GM12878 (cell line): ENCODE results near the gene AMN1. TPM values are rescaled to one million over a fixed set of nuclear protein-coding genes. Genes with fewer than 3 reads are reported as not detected.

ENCODE experiments used
- CEBPB ChIP-seq, 2 experiments: fragments of 150-350 bp in 1 of 2; IDR thresholded peaks; 2 replicates each; pipeline ENCODE4 v1.6.1; 2012 to 2014; ENCODE audit warnings: low read depth in 2 of 2, low read length in 2 of 2, borderline replicate concordance in 1 of 2, inconsistent platforms in 1 of 2
- EGR1 ChIP-seq, 2 experiments: IDR thresholded peaks; 1 replicate in 1 of 2; 2 replicates in 1 of 2; pipeline ENCODE4 v1.6.1; 2011 to 2012; ENCODE audit warnings: low read depth in 2 of 2, low read length in 2 of 2, borderline replicate concordance in 1 of 2, mild to moderate bottlenecking in 1 of 2, moderate library complexity in 1 of 2
- ETV6 ChIP-seq, 2 experiments: fragments of 450-650 bp in 1 of 2; IDR thresholded peaks in 1 of 2; conservative IDR thresholded peaks in 1 of 2; 2 replicates each; pipeline ENCODE4 v1.6.1; 2014; ENCODE audit warnings: antibody characterized with exemption in 1 of 2, borderline replicate concordance in 1 of 2, low read depth in 1 of 2, mild to moderate bottlenecking in 1 of 2, moderate library complexity in 1 of 2
- GABPA ChIP-seq: IDR thresholded peaks from 2 replicates; pipeline ENCODE4 v1.6.1; 2014; ENCODE audit warnings: antibody characterized with exemption, low read depth, mild to moderate bottlenecking, inconsistent platforms
- HDAC6 ChIP-seq: fragments of 200-600 bp; sonication (generic); IDR thresholded peaks from one replicate; pipeline ENCODE4 v1.8.0; 2017; ENCODE audit warnings: antibody characterized with exemption; ENCODE audit not compliant: unreplicated experiment
- KLF5 ChIP-seq: fragments of 450-650 bp; IDR thresholded peaks from 2 replicates; pipeline ENCODE4 v1.6.1; 2014; ENCODE audit warnings: mild to moderate bottlenecking; ENCODE audit not compliant: partially characterized antibody
- NFIC ChIP-seq: IDR thresholded peaks from 2 replicates; pipeline ENCODE4 v1.6.1; 2012; ENCODE audit warnings: low read depth, mild to moderate bottlenecking, inconsistent platforms, low read length, moderate library complexity
- NR2C1 ChIP-seq: fragments of 450-650 bp; IDR thresholded peaks from 2 replicates; pipeline ENCODE4 v1.6.1; 2017; ENCODE audit warnings: antibody characterized with exemption, mild to moderate bottlenecking, moderate library complexity
- NR2C2 ChIP-seq: IDR thresholded peaks from 2 replicates; pipeline ENCODE4 v1.6.1; 2011; ENCODE audit warnings: borderline replicate concordance, low read depth; ENCODE audit not compliant: control insufficient read depth, insufficient read length
- POLR2A ChIP-seq: IDR thresholded peaks from 2 replicates; pipeline ENCODE4 v1.6.1; 2011; ENCODE audit warnings: low read depth, mild to moderate bottlenecking, low read length
- TBL1XR1 ChIP-seq: IDR thresholded peaks from 2 replicates; pipeline ENCODE4 v1.6.1; 2012; ENCODE audit warnings: low read depth, low read length, improper control_type of control experiment
- TCF12 ChIP-seq: IDR thresholded peaks from 2 replicates; pipeline ENCODE4 v1.6.1; 2011; ENCODE audit warnings: low read depth, mild to moderate bottlenecking, low read length
- ZNF217 ChIP-seq: fragments of 450-650 bp; IDR thresholded peaks from 2 replicates; pipeline ENCODE4 v1.6.1; 2017; ENCODE audit warnings: antibody characterized with exemption, mild to moderate bottlenecking
- ZNF274 ChIP-seq: IDR thresholded peaks from one replicate; pipeline ENCODE4 v1.8.0; 2011; ENCODE audit not compliant: insufficient read length, insufficient read depth
- ZNF384 ChIP-seq: IDR thresholded peaks from 2 replicates; pipeline ENCODE4 v1.6.1; 2012; ENCODE audit warnings: low read depth, mild to moderate bottlenecking, low read length, improper control_type of control experiment, borderline replicate concordance
- polyA plus RNA-seq, 11 experiments: library from polyadenylated mRNA; depleted of rRNA in 4 of 11; unstranded in 6 of 11; stranded (reverse) in 5 of 11; fragments of >200 nt; fragmentation: Nextera tagmentation in 4 of 11; fragmentation: Illumina TruSeq in 1 of 11; extraction: Ambion mirVana in 4 of 11; extraction: Trizol in 1 of 11; gene quantifications; 1 replicate in 1 of 11; 2 replicates in 10 of 11; pipeline versions ENCODE4 v1.2.1 to v1.2.3, GENCODE V29; 2011 to 2016; ENCODE audit warnings: inconsistent platforms in 2 of 11, missing spikeins in 2 of 11, low read depth in 1 of 11
- total RNA-seq, 4 experiments: library from RNA; depleted of rRNA in 3 of 4; stranded (reverse); fragments of >200 nt in 3 of 4; fragmentation: Illumina TruSeq in 1 of 4; extraction: Trizol in 1 of 4; gene quantifications; 2 replicates each; pipeline versions ENCODE4 v1.2.1 to v1.2.3, GENCODE V29; 2013 to 2021
- TF ChIP-seq, protein P1 (sequence below): IDR thresholded peaks from 2 replicates; pipeline ENCODE4 v1.6.1; 2011; ENCODE audit warnings: borderline replicate concordance, low read depth, mild to moderate bottlenecking, moderate library complexity, mixed read lengths, low read length; ENCODE audit not compliant: insufficient read depth; ENCODE audit errors: extremely low read length
- TF ChIP-seq, protein P2 (sequence below): IDR thresholded peaks from 2 replicates; pipeline ENCODE4 v1.6.1; 2011; ENCODE audit warnings: borderline replicate concordance, low read depth, mild to moderate bottlenecking, moderate library complexity, low read length; ENCODE audit not compliant: insufficient read depth, poor library complexity, severe bottlenecking
- TF ChIP-seq, protein P3 (sequence below): fragments of 450-650 bp; IDR thresholded peaks from 2 replicates; pipeline ENCODE4 v1.6.1; 2017; ENCODE audit warnings: mild to moderate bottlenecking
- TF ChIP-seq, protein P4 (sequence below): fragments of 450-650 bp; IDR thresholded peaks from 2 replicates; pipeline ENCODE4 v1.6.1; 2014; ENCODE audit warnings: mild to moderate bottlenecking
- TF ChIP-seq, protein P5 (sequence below): fragments of 450-650 bp; IDR thresholded peaks from 2 replicates; pipeline ENCODE4 v1.6.1; 2017; ENCODE audit warnings: borderline replicate concordance
- TF ChIP-seq, protein P6 (sequence below): IDR thresholded peaks from 2 replicates; pipeline ENCODE4 v1.6.1; 2012; ENCODE audit warnings: low read depth, low read length, improper control_type of control experiment

AMN1 gene
- total and polyA plus RNA-seq, 10 of the 15 experiments (the other 5 are each of a cell fraction or from before 2014, with no cell fraction given), result 5.4 to 19.3 (median 9.3) TPM

DNA sequence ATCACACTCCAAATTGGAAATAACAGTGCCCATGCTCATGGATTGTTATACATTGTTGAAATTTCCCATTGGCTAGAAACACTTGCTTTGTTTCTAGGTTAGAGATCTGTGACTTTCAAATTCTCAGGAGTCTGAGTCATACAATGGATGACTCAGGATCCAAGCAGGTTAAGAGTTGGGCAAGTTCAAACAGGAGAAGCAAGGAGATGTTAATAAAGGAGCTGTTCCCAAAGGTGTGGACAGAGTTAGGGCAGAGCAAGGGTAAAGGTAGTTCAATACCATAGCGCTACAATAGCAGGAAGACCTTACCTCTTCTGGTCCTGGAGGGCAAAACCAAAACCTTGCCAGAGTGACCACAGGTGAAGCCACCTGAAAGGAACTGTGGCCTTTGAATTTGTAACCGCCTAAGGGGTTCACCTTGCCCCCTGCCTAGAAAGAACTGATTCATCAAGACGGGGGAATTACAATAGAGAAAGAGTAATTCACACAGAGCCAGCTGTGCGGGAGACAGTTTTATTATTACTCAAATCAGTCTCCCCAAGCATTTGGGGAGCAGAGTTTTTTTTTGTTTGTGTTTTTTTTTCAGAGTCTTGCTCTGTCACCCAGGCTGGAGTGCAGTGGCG, 4.2 kb upstream of the AMN1 start (continued):
- TF ChIP-seq, protein P1, sequence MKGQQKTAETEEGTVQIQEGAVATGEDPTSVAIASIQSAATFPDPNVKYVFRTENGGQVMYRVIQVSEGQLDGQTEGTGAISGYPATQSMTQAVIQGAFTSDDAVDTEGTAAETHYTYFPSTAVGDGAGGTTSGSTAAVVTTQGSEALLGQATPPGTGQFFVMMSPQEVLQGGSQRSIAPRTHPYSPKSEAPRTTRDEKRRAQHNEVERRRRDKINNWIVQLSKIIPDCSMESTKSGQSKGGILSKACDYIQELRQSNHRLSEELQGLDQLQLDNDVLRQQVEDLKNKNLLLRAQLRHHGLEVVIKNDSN, result no peak
- TF ChIP-seq KLF5 (no peak), ZNF384 (peak; percentile 25; the same call in 1 of the 2 replicates), HDAC6 (no peak), ETV6 (conservative IDR thresholded peaks at IDR 0.05 in 1 of 2, IDR thresholded peaks at IDR 0.05 in 1 of 2; ENCODE audit: borderline replicate concordance in 1 of 2, low read depth in 1 of 2) (peak in 1 of 2 experiments; percentile 28; a peak in 1 of 4 replicates), ZNF274 (no peak), TCF12 (peak; percentile 73), ZNF217 (no peak), TBL1XR1 (0 out of 2 replicates have a peak, but pooled peaks have one; percentile 62), POLR2A (no peak), GABPA (0 out of 2 replicates have a peak, but pooled peaks have one; percentile 37), EGR1 (IDR thresholded peaks at IDR 0.05; ENCODE audit: borderline replicate concordance in 1 of 2, low read depth in 2 of 2, low read length in 2 of 2) (no peak), NFIC (peak; percentile 86), CEBPB (IDR thresholded peaks at IDR 0.05; ENCODE audit: borderline replicate concordance in 1 of 2, low read depth in 2 of 2, low read length in 2 of 2) (no peak), NR2C2 (no peak), NR2C1 (no peak)
- TF ChIP-seq, protein P2, sequence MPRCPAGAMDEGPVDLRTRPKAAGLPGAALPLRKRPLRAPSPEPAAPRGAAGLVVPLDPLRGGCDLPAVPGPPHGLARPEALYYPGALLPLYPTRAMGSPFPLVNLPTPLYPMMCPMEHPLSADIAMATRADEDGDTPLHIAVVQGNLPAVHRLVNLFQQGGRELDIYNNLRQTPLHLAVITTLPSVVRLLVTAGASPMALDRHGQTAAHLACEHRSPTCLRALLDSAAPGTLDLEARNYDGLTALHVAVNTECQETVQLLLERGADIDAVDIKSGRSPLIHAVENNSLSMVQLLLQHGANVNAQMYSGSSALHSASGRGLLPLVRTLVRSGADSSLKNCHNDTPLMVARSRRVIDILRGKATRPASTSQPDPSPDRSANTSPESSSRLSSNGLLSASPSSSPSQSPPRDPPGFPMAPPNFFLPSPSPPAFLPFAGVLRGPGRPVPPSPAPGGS, result no peak
- TF ChIP-seq, protein P3, sequence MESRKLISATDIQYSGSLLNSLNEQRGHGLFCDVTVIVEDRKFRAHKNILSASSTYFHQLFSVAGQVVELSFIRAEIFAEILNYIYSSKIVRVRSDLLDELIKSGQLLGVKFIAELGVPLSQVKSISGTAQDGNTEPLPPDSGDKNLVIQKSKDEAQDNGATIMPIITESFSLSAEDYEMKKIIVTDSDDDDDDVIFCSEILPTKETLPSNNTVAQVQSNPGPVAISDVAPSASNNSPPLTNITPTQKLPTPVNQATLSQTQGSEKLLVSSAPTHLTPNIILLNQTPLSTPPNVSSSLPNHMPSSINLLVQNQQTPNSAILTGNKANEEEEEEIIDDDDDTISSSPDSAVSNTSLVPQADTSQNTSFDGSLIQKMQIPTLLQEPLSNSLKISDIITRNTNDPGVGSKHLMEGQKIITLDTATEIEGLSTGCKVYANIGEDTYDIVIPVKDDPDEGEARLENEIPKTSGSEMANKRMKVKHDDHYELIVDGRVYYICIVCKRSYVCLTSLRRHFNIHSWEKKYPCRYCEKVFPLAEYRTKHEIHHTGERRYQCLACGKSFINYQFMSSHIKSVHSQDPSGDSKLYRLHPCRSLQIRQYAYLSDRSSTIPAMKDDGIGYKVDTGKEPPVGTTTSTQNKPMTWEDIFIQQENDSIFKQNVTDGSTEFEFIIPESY, result no peak
- TF ChIP-seq, protein P4, sequence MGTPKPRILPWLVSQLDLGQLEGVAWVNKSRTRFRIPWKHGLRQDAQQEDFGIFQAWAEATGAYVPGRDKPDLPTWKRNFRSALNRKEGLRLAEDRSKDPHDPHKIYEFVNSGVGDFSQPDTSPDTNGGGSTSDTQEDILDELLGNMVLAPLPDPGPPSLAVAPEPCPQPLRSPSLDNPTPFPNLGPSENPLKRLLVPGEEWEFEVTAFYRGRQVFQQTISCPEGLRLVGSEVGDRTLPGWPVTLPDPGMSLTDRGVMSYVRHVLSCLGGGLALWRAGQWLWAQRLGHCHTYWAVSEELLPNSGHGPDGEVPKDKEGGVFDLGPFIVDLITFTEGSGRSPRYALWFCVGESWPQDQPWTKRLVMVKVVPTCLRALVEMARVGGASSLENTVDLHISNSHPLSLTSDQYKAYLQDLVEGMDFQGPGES, result no peak
- TF ChIP-seq, protein P5, sequence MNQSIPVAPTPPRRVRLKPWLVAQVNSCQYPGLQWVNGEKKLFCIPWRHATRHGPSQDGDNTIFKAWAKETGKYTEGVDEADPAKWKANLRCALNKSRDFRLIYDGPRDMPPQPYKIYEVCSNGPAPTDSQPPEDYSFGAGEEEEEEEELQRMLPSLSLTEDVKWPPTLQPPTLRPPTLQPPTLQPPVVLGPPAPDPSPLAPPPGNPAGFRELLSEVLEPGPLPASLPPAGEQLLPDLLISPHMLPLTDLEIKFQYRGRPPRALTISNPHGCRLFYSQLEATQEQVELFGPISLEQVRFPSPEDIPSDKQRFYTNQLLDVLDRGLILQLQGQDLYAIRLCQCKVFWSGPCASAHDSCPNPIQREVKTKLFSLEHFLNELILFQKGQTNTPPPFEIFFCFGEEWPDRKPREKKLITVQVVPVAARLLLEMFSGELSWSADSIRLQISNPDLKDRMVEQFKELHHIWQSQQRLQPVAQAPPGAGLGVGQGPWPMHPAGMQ, result peak; percentile 79
- TF ChIP-seq, protein P6, sequence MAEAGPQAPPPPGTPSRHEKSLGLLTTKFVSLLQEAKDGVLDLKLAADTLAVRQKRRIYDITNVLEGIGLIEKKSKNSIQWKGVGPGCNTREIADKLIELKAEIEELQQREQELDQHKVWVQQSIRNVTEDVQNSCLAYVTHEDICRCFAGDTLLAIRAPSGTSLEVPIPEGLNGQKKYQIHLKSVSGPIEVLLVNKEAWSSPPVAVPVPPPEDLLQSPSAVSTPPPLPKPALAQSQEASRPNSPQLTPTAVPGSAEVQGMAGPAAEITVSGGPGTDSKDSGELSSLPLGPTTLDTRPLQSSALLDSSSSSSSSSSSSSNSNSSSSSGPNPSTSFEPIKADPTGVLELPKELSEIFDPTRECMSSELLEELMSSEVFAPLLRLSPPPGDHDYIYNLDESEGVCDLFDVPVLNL, result no peak
